Fibroblast of villous mesenchyme (primary cell): ENCODE data around the gene ZNF296. TPM values are rescaled to one million over a fixed set of nuclear protein-coding genes. Genes with fewer than 3 reads are reported as not detected.
"Not testable (repeated sequence)": the region's sequence is repeated elsewhere in the genome, so short reads cannot be mapped to it uniquely, and the experiment has no call there.

ENCODE experiments used
- DNase-seq: peaks from one replicate; pipeline ENCODE4 v3.0.0-alpha.2; 2010; ENCODE audit warnings: low read depth
- H3K4me3 ChIP-seq: 2 replicates; pipeline ENCODE4 v1.5.1; 2011; ENCODE audit warnings: low read depth, mild to moderate bottlenecking, low read length
- CTCF ChIP-seq: IDR thresholded peaks from 2 replicates; pipeline ENCODE4 v1.5.1; 2012; ENCODE audit warnings: low read depth, mild to moderate bottlenecking, low read length; ENCODE audit not compliant: insufficient read depth
- total RNA-seq: library from RNA; depleted of rRNA; stranded (reverse); fragments of >200 nt; gene quantifications from 2 replicates; pipeline ENCODE4 v1.2.3, GENCODE V29; 2012

Gene ZNF296
- total RNA-seq, 1 donor: under 0.01 TPM

DNA sequence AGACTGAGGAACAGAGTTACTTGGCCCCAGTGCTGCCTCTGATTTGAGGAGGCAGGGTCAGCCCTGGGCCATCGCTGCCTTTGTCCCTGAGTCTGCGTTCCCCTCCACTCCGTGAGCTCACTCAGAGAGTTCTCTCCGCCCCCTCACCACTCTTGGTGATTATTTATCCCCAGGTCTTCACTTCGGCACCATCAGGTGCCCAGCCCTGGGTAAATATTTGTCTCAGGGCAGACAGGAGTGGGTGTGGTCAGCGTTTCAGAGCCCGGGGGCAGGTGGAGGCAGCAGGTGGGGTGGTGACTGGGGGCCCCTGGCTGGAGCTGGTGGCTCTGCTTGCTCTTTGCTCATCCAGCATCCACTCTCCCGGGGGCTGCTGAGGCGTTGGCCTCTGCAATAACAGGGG is 37.4 kb upstream of the ZNF296 start:
- no peak overlapping the region for H3K4me3 ChIP-seq
- TF ChIP-seq CTCF: no peak
- DNase-seq: no peak

DNA sequence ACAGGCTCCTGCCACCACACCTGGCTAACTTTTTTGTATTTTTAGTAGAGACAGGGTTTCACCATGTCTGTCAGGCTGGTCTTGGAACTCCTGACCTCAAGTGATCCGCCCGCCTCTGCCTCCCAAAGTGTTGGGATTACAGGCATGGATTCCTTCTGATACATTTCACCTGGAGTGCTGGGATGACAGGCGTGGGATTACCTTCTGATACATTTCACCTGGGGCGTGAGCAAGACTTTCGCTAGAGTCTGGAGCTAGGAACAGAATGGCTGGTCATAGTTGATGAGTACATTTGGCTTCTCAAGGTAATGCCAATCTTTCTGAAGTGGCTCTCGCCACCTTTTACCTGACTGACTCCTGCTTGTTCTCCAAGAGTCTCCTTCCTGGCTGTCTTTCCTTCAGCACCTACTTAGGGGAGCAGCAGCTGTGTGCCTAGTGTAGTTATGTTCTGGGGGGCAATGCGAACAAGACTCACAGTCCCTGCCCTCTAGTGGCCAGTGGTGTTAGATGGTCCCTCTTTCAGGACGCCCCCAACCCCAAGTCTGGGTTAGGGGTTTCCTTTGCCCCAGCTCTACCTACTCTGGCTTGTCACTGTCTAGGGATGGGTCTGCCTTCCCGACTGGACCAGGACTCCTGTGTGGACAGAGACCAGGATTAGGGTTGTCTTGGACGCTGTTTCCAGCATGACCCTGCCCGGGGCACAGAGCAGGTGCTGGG is 36.0 kb upstream of the ZNF296 start:
- H3K4me3 ChIP-seq: no peak overlapping the region
- no peak for DNase-seq
- TF ChIP-seq CTCF: no peak

GRCh38 chr19:45110851-45111266 is 34.6 kb upstream of the ZNF296 start:
- no peak for TF ChIP-seq CTCF
- no peak for DNase-seq
- H3K4me3 ChIP-seq: no peak overlapping the region

DNA sequence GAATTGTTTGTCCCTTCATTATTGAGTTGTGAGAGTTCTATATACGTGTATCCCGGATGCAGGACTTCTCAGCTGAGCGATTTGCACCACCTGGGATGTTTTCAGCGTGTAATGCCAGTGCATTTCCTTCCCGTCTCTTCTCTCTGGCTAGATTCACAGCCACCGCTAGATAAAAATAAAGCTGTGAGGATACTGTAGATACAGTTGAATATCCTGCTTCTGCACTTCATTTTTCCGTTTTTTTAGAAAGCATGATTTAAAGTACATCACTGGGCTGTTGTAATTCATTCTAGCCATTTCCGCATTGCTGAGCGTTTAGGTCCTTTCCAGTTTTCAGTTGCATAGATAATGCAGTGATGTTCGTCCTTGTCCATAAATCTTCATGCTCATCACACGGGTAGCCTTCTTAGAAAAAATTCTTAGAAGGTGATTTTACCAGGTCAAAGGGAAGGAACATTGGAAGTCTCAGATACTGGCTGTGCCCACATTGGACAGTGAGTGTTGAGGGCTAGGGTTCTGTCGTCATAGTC is 31.4 kb upstream of the ZNF296 start:
- no peak for DNase-seq
- H3K4me3 ChIP-seq: no peak overlapping the region
- TF ChIP-seq CTCF: no peak

DNA sequence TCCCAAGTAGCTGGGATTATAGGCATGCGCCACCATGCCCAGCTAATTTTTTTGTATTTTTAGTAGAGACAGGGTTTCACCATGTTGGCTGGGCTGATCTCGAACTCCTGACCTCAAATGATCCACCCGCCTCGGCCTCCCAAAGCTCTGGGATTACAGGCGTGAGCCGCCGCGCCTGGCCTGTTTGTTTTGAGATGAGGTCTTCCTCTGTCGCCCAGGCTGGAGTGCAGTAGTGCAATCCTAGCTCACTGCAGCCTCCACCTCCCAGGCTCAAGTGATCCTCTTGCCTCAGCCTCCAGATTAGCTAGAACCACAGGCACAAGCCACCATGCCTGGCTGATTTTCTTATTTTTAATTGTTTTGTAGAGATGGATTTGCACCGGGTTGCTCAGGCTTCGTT is 30.1 kb upstream of the ZNF296 start:
- DNase-seq, H3K4me3 ChIP-seq: not testable (repeated sequence)

DNA sequence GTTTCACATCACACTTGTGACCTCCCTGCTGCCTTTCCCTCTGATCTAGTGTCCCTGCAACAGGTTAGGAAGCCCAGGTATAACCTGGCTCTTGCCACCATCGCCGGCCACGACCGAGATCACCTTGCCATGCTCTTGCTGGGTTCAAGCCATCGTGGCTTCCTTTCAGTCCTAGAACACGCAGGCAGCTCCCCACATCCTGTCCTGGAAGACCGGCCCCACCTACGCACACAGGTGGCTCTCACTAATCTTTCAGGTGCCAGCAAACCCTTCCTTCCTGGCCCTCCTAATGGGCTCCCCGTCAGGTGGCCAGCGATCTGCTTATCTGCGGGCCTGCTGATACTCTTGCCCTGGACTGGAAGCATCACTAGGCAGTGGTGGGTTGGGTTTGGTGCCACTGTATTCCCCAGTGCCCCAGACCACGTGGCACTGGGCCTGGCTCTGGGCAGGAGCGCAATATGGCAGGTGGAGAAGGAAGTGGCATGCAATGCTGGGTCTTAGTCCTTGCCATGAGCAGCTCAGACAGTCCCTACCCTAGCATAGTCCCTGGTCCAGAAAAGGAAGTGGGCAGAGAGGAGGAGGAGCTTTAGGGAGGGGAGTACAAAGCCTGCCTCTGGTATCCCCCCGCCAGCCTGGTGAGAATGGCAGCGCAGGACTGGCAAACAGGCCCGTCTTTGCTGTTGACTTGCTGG is 28.5 kb upstream of the ZNF296 start:
- no peak for TF ChIP-seq CTCF
- DNase-seq: no peak
- no peak overlapping the region for H3K4me3 ChIP-seq

- H3K4me3 ChIP-seq: no peak overlapping the region
- TF ChIP-seq CTCF: no peak
- no peak for DNase-seq
These were observed 27.4 kb upstream of the ZNF296 start for GRCh38 chr19:45103508-45104319.
